Measurements from ENCODE around the gene PIGBOS1. TPM values are rescaled to one million over a fixed set of nuclear protein-coding genes. Genes with fewer than 3 reads are reported as not detected.

The PIGBOS1 gene
- 8.4 and 8.6 TPM in 2 replicates for total RNA-seq (2014; rRNA removed)
- percentile 80 among the genes with signal in this experiment for Bru-seq, nascent RNA
- percentile 88 among the genes with signal in this experiment for BruChase-seq, experiment 1, labeled RNA remaining after a 6-hour chase
- percentile 84 among the genes with signal in this experiment for BruChase-seq, experiment 2, labeled RNA remaining after a 2-hour chase
- long read RNA-seq, partial matches to known transcripts = 0 of 9 reads
- long read RNA-seq, other reads (novel, unspliced or antisense) = 3 of 9 reads

DNA sequence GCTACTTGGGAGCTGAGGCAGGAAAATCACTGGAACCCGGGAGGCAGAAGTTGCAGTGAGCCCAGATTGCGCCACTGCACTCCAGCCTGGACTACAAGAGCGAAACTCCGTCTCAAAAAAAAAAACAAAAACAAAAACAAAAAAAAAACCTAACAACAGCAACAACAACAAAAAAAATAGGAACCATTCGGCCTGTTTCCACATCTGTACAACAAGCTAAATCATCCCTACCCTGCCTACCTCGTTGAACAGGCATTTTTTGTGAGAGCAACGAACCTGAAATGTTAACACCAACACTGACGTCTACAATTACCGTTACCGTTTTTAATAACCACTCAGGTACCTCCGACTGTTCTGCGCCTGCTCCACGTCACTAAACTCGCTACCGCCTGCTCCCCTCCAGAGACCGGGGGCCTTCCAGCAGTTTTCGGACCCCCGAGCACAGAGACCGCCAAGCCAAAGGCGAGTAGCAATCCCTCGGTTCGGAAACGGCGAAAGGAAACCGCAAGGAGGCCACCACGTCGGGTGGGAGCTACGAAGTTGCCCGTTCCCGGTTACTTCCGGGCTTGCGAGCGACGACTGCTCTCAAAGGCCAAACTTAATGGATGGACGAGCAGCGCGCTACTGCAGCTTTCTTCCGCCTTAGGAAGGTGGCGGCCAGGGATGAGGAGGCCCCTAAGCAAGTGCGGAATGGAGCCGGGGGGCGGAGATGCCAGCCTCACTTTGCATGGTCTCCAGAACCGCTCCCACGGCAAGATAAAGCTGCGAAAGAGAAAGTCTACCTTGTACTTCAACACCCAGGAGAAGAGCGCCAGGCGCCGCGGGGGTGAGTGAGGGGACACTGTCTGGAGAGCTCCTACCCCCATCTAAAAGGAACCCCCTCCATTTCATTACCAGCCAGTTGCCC, at the start of gene PIGBOS1, which contains the start of gene PIGB:
TSS of gene PIGBOS1 (minus strand) at position 536 of the 907 bp plus-strand sequence. CDS start 1,331 bp downstream, outside the sequence.
TSS of gene PIGB (plus strand) at position 635 of the 907 bp plus-strand sequence. CDS start at position 664, 29 bp downstream.
- peak; percentile 76 for DNase-seq
- intact Hi-C loops (cut with micrococcal nuclease) = loop anchor here (2.0 to 5.0 kb wide), 2 partner anchors 88 to 116 kb away; partner anchors contain the start of genes CCPG1 and PIERCE2
- peaks cover 33% of the 10 kb centered on the region for H3K79me2 ChIP-seq (ENCODE audit: low read length)
- H3K36me3 ChIP-seq (ENCODE audit: low read depth, low read length) = no peaks in the 10 kb centered on the region
- H3K4me2 ChIP-seq (ENCODE audit: low read length) = peak within 1 kb of the TSS; percentile 75
- TSS peak; percentile 73 for BruUV-seq (replicated peaks)
- H3K27ac ChIP-seq (ENCODE audit: low read length) = peak within 1 kb of the TSS; percentile 82
- peak within 1 kb of the TSS; percentile 93 for H3K4me3 ChIP-seq (ENCODE audit: low read length)
- no peaks in the 10 kb centered on the region for H3K9me3 ChIP-seq (ENCODE audit: low read length)
- H3F3A ChIP-seq (ENCODE audit: low read length, unreplicated experiment) = no peaks in the 10 kb centered on the region
- POLR2A ChIA-PET (ENCODE audit: unreplicated experiment) = interaction anchor here (0.6 kb wide), 1 partner anchor 134 kb away, joined by 3 read pairs; no protein-coding TSS in a partner anchor
- no peaks in the 10 kb centered on the region for H3K9me2 ChIP-seq (replicated peaks; ENCODE audit: low read length)
- TF ChIP-seq EZH2phosphoT487 (IDR thresholded peaks at IDR 0.05; ENCODE audit: borderline replicate concordance, low read length) = no peak
- H4K20me1 ChIP-seq (ENCODE audit: low read length) = no peaks in the 10 kb centered on the region
- no peaks in the 10 kb centered on the region for H3K27me3 ChIP-seq (ENCODE audit: low read length)
- H3K9ac ChIP-seq (ENCODE audit: low read length) = peak within 1 kb of the TSS; percentile 91
- CTCF ChIA-PET = interaction anchor here (0.6 kb wide), 1 partner anchor 55 kb away, joined by 9 read pairs; no protein-coding TSS in a partner anchor
- peaks cover 4% of the 10 kb centered on the region for H3K4me1 ChIP-seq (ENCODE audit: insufficient read depth, low read length)
- peak within 1 kb of the TSS; percentile 88 for H2AFZ ChIP-seq (ENCODE audit: low read length)
- peak; percentile 90 for ATAC-seq

DNA sequence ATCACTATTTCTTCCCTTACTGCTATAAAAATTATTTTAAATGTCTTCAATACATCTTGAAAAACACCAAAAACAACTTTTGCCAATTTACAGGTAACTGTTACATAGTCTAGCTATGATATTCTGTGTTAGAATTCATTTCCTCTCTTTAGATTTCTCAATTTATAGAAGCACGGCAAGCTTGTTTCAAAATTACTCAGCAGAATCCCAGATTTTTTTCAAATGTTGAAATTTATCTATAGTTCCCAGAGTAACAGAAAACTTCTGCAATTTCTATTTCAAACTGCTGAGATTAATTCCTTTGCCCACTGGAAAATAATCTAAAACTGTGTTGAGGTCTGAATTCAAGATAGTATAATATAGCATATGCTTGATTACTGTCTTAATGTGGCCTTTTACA, 48.1 kb upstream of the PIGBOS1 start:
- no peaks in the 10 kb centered on the region for H3K9me3 ChIP-seq (ENCODE audit: low read length)
- no peak overlapping the region for H2AFZ ChIP-seq (ENCODE audit: low read length)
- DNase-seq (no peak), ATAC-seq (no peak)
- no TSS peak for BruUV-seq (replicated peaks)
- H3K27me3 ChIP-seq (ENCODE audit: low read length) = no peaks in the 10 kb centered on the region
- no peaks in the 10 kb centered on the region for H4K20me1 ChIP-seq (ENCODE audit: low read length)
- intact Hi-C loops (cut with micrococcal nuclease) = no loop called here
- no peak overlapping the region for H3K4me3 ChIP-seq (ENCODE audit: low read length)
- no peak overlapping the region for H3K9ac ChIP-seq (ENCODE audit: low read length)
- no peak overlapping the region for H3K27ac ChIP-seq (ENCODE audit: low read length)
- H3K4me1 ChIP-seq (ENCODE audit: insufficient read depth, low read length) = no peaks in the 10 kb centered on the region
- TF ChIP-seq, protein P1, sequence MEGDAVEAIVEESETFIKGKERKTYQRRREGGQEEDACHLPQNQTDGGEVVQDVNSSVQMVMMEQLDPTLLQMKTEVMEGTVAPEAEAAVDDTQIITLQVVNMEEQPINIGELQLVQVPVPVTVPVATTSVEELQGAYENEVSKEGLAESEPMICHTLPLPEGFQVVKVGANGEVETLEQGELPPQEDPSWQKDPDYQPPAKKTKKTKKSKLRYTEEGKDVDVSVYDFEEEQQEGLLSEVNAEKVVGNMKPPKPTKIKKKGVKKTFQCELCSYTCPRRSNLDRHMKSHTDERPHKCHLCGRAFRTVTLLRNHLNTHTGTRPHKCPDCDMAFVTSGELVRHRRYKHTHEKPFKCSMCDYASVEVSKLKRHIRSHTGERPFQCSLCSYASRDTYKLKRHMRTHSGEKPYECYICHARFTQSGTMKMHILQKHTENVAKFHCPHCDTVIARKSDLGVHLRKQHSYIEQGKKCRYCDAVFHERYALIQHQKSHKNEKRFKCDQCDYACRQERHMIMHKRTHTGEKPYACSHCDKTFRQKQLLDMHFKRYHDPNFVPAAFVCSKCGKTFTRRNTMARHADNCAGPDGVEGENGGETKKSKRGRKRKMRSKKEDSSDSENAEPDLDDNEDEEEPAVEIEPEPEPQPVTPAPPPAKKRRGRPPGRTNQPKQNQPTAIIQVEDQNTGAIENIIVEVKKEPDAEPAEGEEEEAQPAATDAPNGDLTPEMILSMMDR (conservative IDR thresholded peaks at IDR 0.05; ENCODE audit: low read depth, low read length) = no peak
- no peak for TF ChIP-seq EZH2phosphoT487 (IDR thresholded peaks at IDR 0.05; ENCODE audit: borderline replicate concordance, low read length)
- POLR2A ChIA-PET (ENCODE audit: unreplicated experiment) = no interaction called here
- no peaks in the 10 kb centered on the region for H3K36me3 ChIP-seq (ENCODE audit: low read depth, low read length)
- CTCF ChIA-PET = interaction anchor here (0.7 kb wide), 1 partner anchor 69 kb away, joined by 3 read pairs; no protein-coding TSS in a partner anchor
- no peak overlapping the region for H3K4me2 ChIP-seq (ENCODE audit: low read length)
- no peaks in the 10 kb centered on the region for H3F3A ChIP-seq (ENCODE audit: low read length, unreplicated experiment)
- no peaks in the 10 kb centered on the region for H3K79me2 ChIP-seq (ENCODE audit: low read length)
- H3K9me2 ChIP-seq (replicated peaks; ENCODE audit: low read length) = no peaks in the 10 kb centered on the region

DNA sequence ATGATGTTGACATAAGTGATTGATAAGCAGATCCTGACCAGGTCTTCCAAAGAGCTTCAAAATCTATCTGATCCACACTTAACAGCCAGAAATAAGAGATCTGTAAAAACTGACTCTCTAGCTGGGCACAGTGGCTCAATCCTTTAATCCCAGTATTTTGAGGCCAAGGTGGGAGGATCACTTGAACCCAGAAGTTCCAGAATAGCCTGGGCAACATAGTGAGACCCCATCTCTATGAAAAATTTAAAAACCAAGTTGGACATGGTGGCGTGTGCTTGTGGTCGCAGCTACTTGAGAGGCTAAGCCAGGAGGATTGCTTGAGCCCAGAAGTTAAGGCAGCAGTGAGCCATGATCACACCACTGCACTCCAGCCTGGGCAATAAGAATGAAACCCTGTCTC, 43.7 kb upstream of the PIGBOS1 start:
- Histone ChIP-seq H3K4me3 (ENCODE audit: low read length) (no peak overlapping the region), H3F3A (ENCODE audit: low read length, unreplicated experiment) (no peaks in the 10 kb centered on the region), H3K9me3 (ENCODE audit: low read length) (no peaks in the 10 kb centered on the region), H3K4me2 (ENCODE audit: low read length) (no peak overlapping the region), H3K27ac (ENCODE audit: low read length) (no peak overlapping the region), H3K27me3 (ENCODE audit: low read length) (no peaks in the 10 kb centered on the region), H3K4me1 (ENCODE audit: insufficient read depth, low read length) (peaks cover 13% of the 10 kb centered on the region; the same call in 1 of the 2 replicates), H3K36me3 (ENCODE audit: low read depth, low read length) (no peaks in the 10 kb centered on the region), H3K9me2 (replicated peaks; ENCODE audit: low read length) (no peaks in the 10 kb centered on the region), H4K20me1 (ENCODE audit: low read length) (no peaks in the 10 kb centered on the region), H3K9ac (ENCODE audit: low read length) (no peak overlapping the region), H2AFZ (ENCODE audit: low read length) (no peak overlapping the region), H3K79me2 (ENCODE audit: low read length) (no peaks in the 10 kb centered on the region)
- intact Hi-C loops (cut with micrococcal nuclease) = no loop called here
- POLR2A ChIA-PET (ENCODE audit: unreplicated experiment) = no interaction called here
- ATAC-seq (no peak), DNase-seq (no peak)
- TF ChIP-seq, protein P1 (conservative IDR thresholded peaks at IDR 0.05; ENCODE audit: low read depth, low read length) = no peak
- TF ChIP-seq EZH2 (IDR thresholded peaks at IDR 0.05; ENCODE audit: low read length, unreplicated experiment) (no peak), EZH2phosphoT487 (IDR thresholded peaks at IDR 0.05; ENCODE audit: borderline replicate concordance, low read length) (no peak)
- BruUV-seq (replicated peaks) = no TSS peak
- CTCF ChIA-PET = no interaction called here
